ENCODE results near the gene METTL15. TPM values are rescaled to one million over a fixed set of nuclear protein-coding genes. Genes with fewer than 3 reads are reported as not detected.
"Not testable (repeated sequence)": the region's sequence is repeated elsewhere in the genome, so short reads cannot be mapped to it uniquely, and the experiment has no call there.

METTL15 gene
- total RNA-seq, 3 donors from 2014 or later, result 9.8 to 30.3 (median 16.4) TPM

DNA sequence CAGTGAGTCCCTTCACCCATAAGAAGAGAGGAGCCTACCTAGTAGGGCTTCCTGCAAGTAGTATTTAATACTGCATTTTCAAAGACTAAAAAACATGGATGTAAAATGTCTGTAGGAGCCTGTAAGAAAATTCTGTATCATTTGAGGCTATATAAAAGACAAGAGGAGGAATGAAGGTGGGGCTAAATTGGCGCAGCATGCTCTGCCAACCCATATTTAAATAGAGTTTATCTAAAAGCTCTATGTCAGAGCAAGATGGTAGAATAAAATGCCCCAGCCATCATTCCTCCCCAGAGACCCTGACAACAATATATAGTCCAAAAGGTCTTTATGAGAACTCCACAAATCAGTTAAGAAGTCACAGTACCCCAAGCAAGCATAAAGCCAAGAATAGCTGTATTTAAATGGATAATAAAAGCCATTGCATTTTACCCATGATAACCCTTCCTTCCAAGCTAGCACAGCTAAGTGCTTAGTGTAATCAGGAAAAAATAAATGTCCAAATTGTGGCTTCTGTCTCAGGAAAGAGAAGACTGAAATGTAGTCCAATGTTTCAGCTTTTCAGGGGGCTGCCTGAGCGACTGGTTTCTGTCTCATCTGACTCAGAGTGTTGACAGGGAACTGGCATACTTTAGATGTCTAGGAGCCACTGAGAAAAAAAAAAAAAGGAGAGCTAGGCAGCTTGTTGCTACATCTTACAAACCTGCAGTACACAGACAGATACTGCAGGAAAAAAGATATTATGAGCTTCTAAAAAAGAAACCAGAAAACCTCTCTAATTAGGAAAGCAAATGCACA lies 258.6 kb downstream of the METTL15 start:
- intact Hi-C loops (cut with DNase I; ENCODE audit: low total_unique reads), result no loop called here

GRCh38 chr11:28378095-28378494 lies 269.9 kb downstream of the METTL15 start:
- DNase-seq (ENCODE audit: low spot score in 2 of 2); intact Hi-C loops (cut with DNase I; ENCODE audit: low total_unique reads); H3K36me3 ChIP-seq; H3K4me3 ChIP-seq; H3K9me3 ChIP-seq; H3K4me1 ChIP-seq; H3K27me3 ChIP-seq; H3K27ac ChIP-seq: not testable (repeated sequence)

More for the DNA sequence above, 258.6 kb downstream of the METTL15 start:
- TF ChIP-seq POLR2AphosphoS5 (IDR thresholded peaks at IDR 0.05) (no peak), CTCF (IDR thresholded peaks at IDR 0.05) (no peak), POLR2A (IDR thresholded peaks at IDR 0.05) (no peak)
- Histone ChIP-seq H3K4me1 (no peaks in the 10 kb centered on the region), H3K9me3 (peaks cover 4 to 41% of the 10 kb centered on the region in 2 donors), H3K27ac (no peak overlapping the region), H3K27me3 (no peaks in the 10 kb centered on the region), H3K36me3 (no peaks in the 10 kb centered on the region), H3K4me3 (no peak overlapping the region)
- DNase-seq (ENCODE audit: low spot score in 2 of 2), result no peak

Other genes with a start within 250 kb of the METTL15 start
- gene KIF18A, start 232 bp upstream of the METTL15 start, total RNA-seq, result 1 to 10 TPM in 1 of 3 donors, under 1 TPM in 2; 0.32 to 1.5 (median 0.33) TPM

All from breast epithelium (tissue), 4 donors.